ENCODE data around the gene OSCP1. TPM values are rescaled to one million over a fixed set of nuclear protein-coding genes. Genes with fewer than 3 reads are reported as not detected.

OSCP1 gene
- total and polyA plus RNA-seq, 8 donors = 1.7 to 69.4 (median 9.0) TPM

- peak in 1 of 2 donors; percentile 28 for DNase-seq
- Histone ChIP-seq H3K4me3 (no peak overlapping the region), H3K27ac (no peak overlapping the region), H3K4me1 (no peaks in the 10 kb centered on the region), H3K36me3 (peaks cover 0 to 3% (median 0%) of the 10 kb centered on the region in 4 donors), H3K27me3 (no peaks in the 10 kb centered on the region), H3K9me3 (no peaks in the 10 kb centered on the region)
- intact Hi-C loops (cut with DNase I; ENCODE audit: low total_unique reads) = loop anchor here (10.0 kb wide), 1 partner anchor 307 kb away; no protein-coding TSS in a partner anchor
- WGBS, 5 donors = 40 to 57% (median 51%) methylated on average over 11 of the region's 11 CpGs
- no peak for TF ChIP-seq POLR2A (IDR thresholded peaks at IDR 0.05)
These were observed 38.3 kb downstream of the OSCP1 start for GRCh38 chr1:36411674-36412648.

GRCh38 chr1:36408479-36408878 lies 41.8 kb downstream of the OSCP1 start:
- H3K27ac ChIP-seq = peak overlapping the region in 1 of 5 donors; percentile 18
- 57 to 83% (median 66%) methylated on average over 2 of the region's 2 CpGs for WGBS, 5 donors
- H3K36me3 ChIP-seq = no peaks in the 10 kb centered on the region
- no peaks in the 10 kb centered on the region for H3K27me3 ChIP-seq
- DNase-seq = no peak
- H3K4me1 ChIP-seq = no peaks in the 10 kb centered on the region
- no peaks in the 10 kb centered on the region for H3K9me3 ChIP-seq
- intact Hi-C loops (cut with DNase I; ENCODE audit: low total_unique reads) = no loop called here
- H3K4me3 ChIP-seq = no peak overlapping the region
- TF ChIP-seq POLR2A (IDR thresholded peaks at IDR 0.05) = no peak
- no peak for TF ChIP-seq POLR2AphosphoS5 (IDR thresholded peaks at IDR 0.05)
- no peak for TF ChIP-seq CTCF (IDR thresholded peaks at IDR 0.05)
- no peak for TF ChIP-seq EP300 (IDR thresholded peaks at IDR 0.05)

GRCh38 chr1:36406440-36406839 lies 43.8 kb downstream of the OSCP1 start:
- no peak for DNase-seq
- no peaks in the 10 kb centered on the region for H3K36me3 ChIP-seq
- 77 to 100% (median 96%) methylated on average over 1 of the region's 1 CpG for WGBS, 5 donors
- H3K4me3 ChIP-seq = no peak overlapping the region
- peaks cover 0 to 6% (median 0%) of the 10 kb centered on the region in 4 donors for H3K4me1 ChIP-seq
- H3K27ac ChIP-seq = no peak overlapping the region
- no peaks in the 10 kb centered on the region for H3K9me3 ChIP-seq
- no peaks in the 10 kb centered on the region for H3K27me3 ChIP-seq
- intact Hi-C loops (cut with DNase I; ENCODE audit: low total_unique reads) = no loop called here
- no peak for TF ChIP-seq EP300 (IDR thresholded peaks at IDR 0.05)
- TF ChIP-seq CTCF (IDR thresholded peaks at IDR 0.05) = no peak
- TF ChIP-seq POLR2A (IDR thresholded peaks at IDR 0.05) = no peak

GRCh38 chr1:36402504-36402890 lies 47.8 kb downstream of the OSCP1 start:
- H3K9me3 ChIP-seq = no peaks in the 10 kb centered on the region
- H3K4me3 ChIP-seq = no peak overlapping the region
- H3K27ac ChIP-seq = no peak overlapping the region
- WGBS, 5 donors = 84 to 91% (median 88%) methylated on average over 4 of the region's 4 CpGs
- no peak for DNase-seq
- TF ChIP-seq EP300 (IDR thresholded peaks at IDR 0.05) (no peak), POLR2AphosphoS5 (IDR thresholded peaks at IDR 0.05) (no peak), CTCF (IDR thresholded peaks at IDR 0.05) (no peak), POLR2A (IDR thresholded peaks at IDR 0.05) (no peak)
- no peaks in the 10 kb centered on the region for H3K36me3 ChIP-seq
- intact Hi-C loops (cut with DNase I; ENCODE audit: low total_unique reads) = no loop called here
- H3K4me1 ChIP-seq = peaks cover 0 to 22% (median 6%) of the 10 kb centered on the region in 4 donors
- no peaks in the 10 kb centered on the region for H3K27me3 ChIP-seq
